ENCODE results near the gene XK. TPM values are rescaled to one million over a fixed set of nuclear protein-coding genes. Genes with fewer than 3 reads are reported as not detected.

Gene XK
- total and polyA plus RNA-seq, 2 of the 4 experiments (the other 2 are of a cell fraction), result under 0.01 to 0.02 TPM

GRCh38 chrX:37686996-37687395, 1.4 kb downstream of the XK start:
- Histone ChIP-seq H2AK9ac (replicated peaks; ENCODE audit: low read depth, low read length, poor library complexity) (no peak overlapping the region), H2BK20ac (ENCODE audit: low read depth, low read length) (no peak overlapping the region), H3K18ac (ENCODE audit: low read depth, low read length) (no peak overlapping the region), H3K9me1 (ENCODE audit: insufficient read depth, low read length) (no peaks in the 10 kb centered on the region), H2BK120ac (ENCODE audit: low read depth, low read length) (no peak overlapping the region), H4K91ac (ENCODE audit: insufficient read depth, low read depth, low read length) (no peak overlapping the region), H4K5ac (ENCODE audit: low read depth, low read length) (no peak overlapping the region), H2AFZ (replicated peaks; ENCODE audit: low read length, poor library complexity) (no peak overlapping the region), H3K27ac (ENCODE audit: insufficient read depth, low read length) (no peak overlapping the region), H2AK5ac (ENCODE audit: low read depth, low read length) (no peak overlapping the region), H4K20me1 (ENCODE audit: insufficient read depth, low read length) (no peaks in the 10 kb centered on the region), H2BK5ac (ENCODE audit: low read depth, low read length, poor library complexity, severe bottlenecking) (no peak overlapping the region), H3K4ac (ENCODE audit: low read depth, low read length) (no peak overlapping the region), H3K23ac (ENCODE audit: low read depth, low read length) (no peak overlapping the region), H3K4me1 (ENCODE audit: control insufficient read depth, insufficient read depth, low read length) (no peaks in the 10 kb centered on the region), H3K9me3 (ENCODE audit: control insufficient read depth, insufficient read depth, low read length) (no peaks in the 10 kb centered on the region), H4K8ac (ENCODE audit: low read depth in 2 of 2, low read length in 2 of 2) (no peak overlapping the region), H2BK15ac (ENCODE audit: low read depth, low read length) (no peak overlapping the region), H3K4me2 (ENCODE audit: low read depth, low read length) (no peak overlapping the region), H3K27me3 (ENCODE audit: control insufficient read depth, insufficient read depth, low read length) (peaks cover 2% of the 10 kb centered on the region; the same call in 1 of the 2 replicates), H3K79me1 (ENCODE audit: low read depth in 1 of 2, low read length in 2 of 2) (no peaks in the 10 kb centered on the region), H3K14ac (replicated peaks; ENCODE audit: low read depth, low read length) (no peak overlapping the region), H3K36me3 (ENCODE audit: control insufficient read depth, insufficient read depth, low read length) (no peaks in the 10 kb centered on the region), H3K9ac (ENCODE audit: low read depth, low read length) (no peak overlapping the region), H3K4me3 (ENCODE audit: insufficient read depth, low read depth, low read length) (no peak overlapping the region), H3K56ac (ENCODE audit: extremely low read depth, insufficient read depth, low read length) (no peak overlapping the region)
- intact Hi-C loops (cut with micrococcal nuclease), result no loop called here
- TF ChIP-seq ELK1 (IDR thresholded peaks at IDR 0.05; ENCODE audit: borderline replicate concordance, low read depth, low read length) (no peak), USF2 (IDR thresholded peaks at IDR 0.05; ENCODE audit: low read depth, low read length) (no peak), MAZ (IDR thresholded peaks at IDR 0.05; ENCODE audit: borderline replicate concordance, low read depth, low read length) (no peak), RAD21 (IDR thresholded peaks at IDR 0.05; ENCODE audit: low read length) (no peak), RCOR1 (IDR thresholded peaks at IDR 0.05; ENCODE audit: insufficient replicate concordance, low read length) (no peak), RFX5 (IDR thresholded peaks at IDR 0.05; ENCODE audit: low read depth, low read length) (no peak), CHD1 (IDR thresholded peaks at IDR 0.05; ENCODE audit: low read depth, low read length) (no peak), SMC3 (IDR thresholded peaks at IDR 0.05; ENCODE audit: low read depth, low read length) (no peak), MXI1 (IDR thresholded peaks at IDR 0.05; ENCODE audit: borderline replicate concordance, low read depth, low read length) (no peak), FOS (IDR thresholded peaks at IDR 0.05; ENCODE audit: low read depth, low read length) (no peak), NFE2L2 (IDR thresholded peaks at IDR 0.05; ENCODE audit: low read depth, low read length) (no peak)
- TF ChIP-seq, protein P1, sequence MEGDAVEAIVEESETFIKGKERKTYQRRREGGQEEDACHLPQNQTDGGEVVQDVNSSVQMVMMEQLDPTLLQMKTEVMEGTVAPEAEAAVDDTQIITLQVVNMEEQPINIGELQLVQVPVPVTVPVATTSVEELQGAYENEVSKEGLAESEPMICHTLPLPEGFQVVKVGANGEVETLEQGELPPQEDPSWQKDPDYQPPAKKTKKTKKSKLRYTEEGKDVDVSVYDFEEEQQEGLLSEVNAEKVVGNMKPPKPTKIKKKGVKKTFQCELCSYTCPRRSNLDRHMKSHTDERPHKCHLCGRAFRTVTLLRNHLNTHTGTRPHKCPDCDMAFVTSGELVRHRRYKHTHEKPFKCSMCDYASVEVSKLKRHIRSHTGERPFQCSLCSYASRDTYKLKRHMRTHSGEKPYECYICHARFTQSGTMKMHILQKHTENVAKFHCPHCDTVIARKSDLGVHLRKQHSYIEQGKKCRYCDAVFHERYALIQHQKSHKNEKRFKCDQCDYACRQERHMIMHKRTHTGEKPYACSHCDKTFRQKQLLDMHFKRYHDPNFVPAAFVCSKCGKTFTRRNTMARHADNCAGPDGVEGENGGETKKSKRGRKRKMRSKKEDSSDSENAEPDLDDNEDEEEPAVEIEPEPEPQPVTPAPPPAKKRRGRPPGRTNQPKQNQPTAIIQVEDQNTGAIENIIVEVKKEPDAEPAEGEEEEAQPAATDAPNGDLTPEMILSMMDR (conservative IDR thresholded peaks at IDR 0.05; ENCODE audit: low read depth, low read length), result no peak
- no CpG with 5 or more reads among the region's 3 CpGs for WGBS, 2 experiments (ENCODE audit: extremely low coverage in 2 of 2, insufficient read length in 1 of 2)
- ATAC-seq (ENCODE audit: low read depth) (no peak), DNase-seq (no peak)
- dilution Hi-C loops (cut with HindIII; ENCODE audit: low sequenced_read_pairs, unreplicated experiment), result no loop called here
- ChIA-PET CTCF (no interaction called here), POLR2A (ENCODE audit: unreplicated experiment) (no interaction called here)
- in situ Hi-C loops (cut with MboI; ENCODE audit: low sequenced_read_pairs), result no loop called here
- no TSS peak for BruUV-seq (replicated peaks)
